Mesangial cell (primary cell): ENCODE results near the gene JAG2. TPM values are rescaled to one million over a fixed set of nuclear protein-coding genes. Genes with fewer than 3 reads are reported as not detected.

ENCODE experiments used
- total RNA-seq: library from RNA; depleted of rRNA; stranded (reverse); fragments of >200 nt; gene quantifications from 2 replicates; pipeline ENCODE4 v1.2.3, GENCODE V29; 2015

Gene JAG2
- total RNA-seq, result 0.65 and 2.4 TPM in 2 replicates

GRCh38 chr14:105168496-105168978, at the start of gene JAG2:
Gene JAG2, minus strand, starts transcription at chr14:105168776. Its CDS starts 356 bp downstream, at chr14:105168420.

GRCh38 chr14:105180592-105181548, 12.3 kb upstream of the JAG2 start, which contains the start of gene NUDT14:
Gene NUDT14, minus strand, starts transcription at chr14:105181312. Its CDS starts 103 bp downstream, at chr14:105181209.

Other genes with a start within 250 kb of the JAG2 start
- under 0.01 TPM in 1 of 2 replicates, not detected in the other for gene PLD4, start 243.9 kb downstream of the JAG2 start, total RNA-seq
- gene AHNAK2, start 190.4 kb downstream of the JAG2 start, total RNA-seq, result 29.8 and 129 TPM in 2 replicates
- 3.9 and 20.7 TPM in 2 replicates for gene CLBA1, start 183.0 kb downstream of the JAG2 start, total RNA-seq
- 23.3 and 68.1 TPM in 2 replicates for gene CDCA4, start 147.7 kb downstream of the JAG2 start, total RNA-seq
- 0.16 and 0.38 TPM in 2 replicates for gene GPR132, start 103.3 kb downstream of the JAG2 start, total RNA-seq
- 13.2 and 43.9 TPM in 2 replicates for gene NUDT14, start 12.5 kb upstream of the JAG2 start, total RNA-seq
- gene BTBD6, start 79.8 kb upstream of the JAG2 start, total RNA-seq, result 41.7 and 53.9 TPM in 2 replicates
- 18.3 and 34.5 TPM in 2 replicates for gene BRF1, start 132.2 kb upstream of the JAG2 start, total RNA-seq
- gene PACS2, start 146.0 kb upstream of the JAG2 start, total RNA-seq, result 60.0 and 105 TPM in 2 replicates
- 0.13 and 0.16 TPM in 2 replicates for gene TEX22, start 229.8 kb upstream of the JAG2 start, total RNA-seq